ENCODE measurements around the gene RSPH6A.
A peak's percentile ranks its signal among the peaks of the same experiment; 100 is the strongest.

The RSPH6A gene

DNA sequence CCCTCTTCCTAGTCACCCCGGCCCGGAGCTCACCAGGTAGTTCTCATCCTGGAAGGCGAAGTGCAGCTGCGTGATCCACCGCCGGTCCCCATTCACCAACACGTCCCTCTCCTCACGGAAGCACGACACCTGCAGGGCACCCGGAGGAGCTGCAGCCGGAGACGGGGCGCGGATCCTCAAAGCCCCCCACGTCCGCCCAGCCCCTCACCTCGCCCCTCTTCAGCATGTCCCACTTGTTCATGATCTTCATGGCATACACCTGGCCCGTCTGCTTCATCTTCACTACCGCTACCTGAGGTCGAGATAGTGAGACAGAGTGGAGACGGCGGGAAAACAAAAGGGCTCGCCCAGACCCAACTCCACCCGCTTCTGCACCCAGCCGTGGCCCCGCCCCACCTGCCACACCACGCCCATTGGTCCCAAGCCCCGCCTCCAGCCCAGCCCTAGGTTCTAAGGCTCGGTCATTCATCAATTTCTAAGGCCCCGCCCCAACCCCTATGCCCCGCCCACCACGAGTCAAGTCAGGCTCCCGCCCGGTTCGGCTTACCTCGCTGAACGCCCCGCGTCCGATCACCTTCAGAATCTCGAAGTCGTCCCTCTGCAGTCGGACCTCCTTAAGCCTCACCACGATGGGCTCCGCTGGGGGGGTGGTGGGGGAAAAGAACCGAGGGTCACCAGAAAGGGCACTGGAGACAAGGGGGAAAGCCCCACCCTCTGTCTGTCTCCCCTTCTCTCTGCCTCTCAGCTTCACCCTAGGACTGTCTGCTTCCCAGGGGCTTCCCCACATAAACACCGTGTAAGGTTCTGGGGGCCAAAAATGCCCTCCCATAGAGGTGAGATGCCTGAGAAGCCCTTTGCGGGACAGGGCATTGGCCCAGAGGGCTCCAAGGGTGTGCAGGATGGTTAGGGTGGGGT, 35.6 kb downstream of the RSPH6A start:
- DNase-seq (ENCODE audit: low read depth) = peak; percentile 83

DNA sequence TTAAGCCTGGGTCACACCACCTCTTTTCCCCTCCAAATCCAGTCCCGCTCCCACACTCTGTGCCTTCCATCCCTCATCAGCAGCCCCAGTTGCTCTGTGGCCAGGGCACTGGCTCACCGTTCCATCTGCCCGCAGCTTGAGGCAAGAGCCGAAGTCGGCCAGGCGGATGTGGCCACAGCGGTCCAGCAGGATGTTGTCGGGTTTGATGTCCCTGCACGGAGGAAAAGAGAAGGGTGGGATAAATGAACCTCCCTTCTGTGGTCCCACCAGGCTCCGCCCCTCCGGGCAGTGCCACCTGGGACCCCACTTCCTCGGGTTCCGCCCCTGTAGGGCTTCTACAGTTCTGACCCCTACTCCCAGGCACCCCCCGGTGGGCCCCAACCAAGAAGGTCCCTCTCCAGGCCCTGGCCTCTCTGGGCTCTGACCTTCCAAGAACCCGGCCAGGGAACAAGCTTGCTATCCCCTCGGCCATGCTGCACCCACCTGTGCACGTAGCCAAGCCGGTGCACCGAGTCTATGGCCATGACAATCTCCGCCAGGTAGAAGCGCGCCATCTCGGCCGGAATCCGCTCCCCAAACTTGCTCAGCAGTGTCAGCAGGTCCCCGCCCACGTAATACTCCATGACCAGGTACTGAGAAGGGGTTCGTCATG, 37.0 kb downstream of the RSPH6A start:
- no peak for DNase-seq (ENCODE audit: low read depth)

DNA sequence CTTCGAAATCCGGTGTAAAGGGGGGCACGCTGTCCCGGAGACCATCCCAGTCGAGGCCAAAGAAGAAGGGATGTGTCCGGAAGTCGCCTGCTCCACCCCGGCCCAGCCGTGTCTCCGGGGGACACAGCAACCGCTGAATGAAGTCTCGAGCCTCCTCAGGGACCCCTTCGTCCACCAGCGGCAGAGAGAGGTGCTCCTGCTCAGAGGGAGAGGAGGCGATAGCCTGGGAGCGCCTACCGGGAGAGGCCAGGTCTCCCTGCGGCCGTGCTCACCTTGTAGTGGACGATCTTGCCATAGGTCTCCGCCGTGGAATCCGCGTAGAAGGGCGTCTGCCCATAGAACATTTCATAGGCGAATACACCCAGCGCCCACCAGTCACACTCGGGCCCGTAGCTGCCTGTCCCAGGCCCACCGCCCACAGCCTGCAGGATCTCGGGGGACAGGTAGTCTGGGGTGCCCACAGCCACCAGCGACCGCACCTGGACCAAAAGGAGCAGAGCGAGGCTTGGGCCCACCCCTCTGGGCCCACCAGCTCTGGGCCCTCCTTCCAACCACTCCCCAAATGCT, 37.6 kb downstream of the RSPH6A start:
- no peak for DNase-seq (ENCODE audit: low read depth)

DNA sequence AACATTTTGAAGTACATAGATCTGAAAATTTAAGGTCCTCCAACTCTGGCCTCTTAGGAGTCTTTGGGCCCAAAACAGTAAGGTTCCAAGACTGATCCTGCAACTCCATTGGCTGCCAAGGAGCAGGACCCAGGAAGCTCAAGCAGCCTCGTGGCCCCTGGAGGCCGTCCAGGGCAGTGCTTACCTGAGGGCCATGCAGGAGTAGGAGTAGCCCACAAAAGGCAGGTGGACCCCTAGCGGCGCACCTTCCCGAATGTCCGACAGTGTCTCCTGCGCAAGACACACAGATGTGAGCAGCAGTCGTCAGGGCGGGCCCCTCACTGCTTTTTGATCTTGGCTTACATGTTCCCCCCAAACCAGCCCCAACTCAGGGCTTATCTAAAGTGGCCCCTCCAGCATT, 40.3 kb downstream of the RSPH6A start:
- DNase-seq (ENCODE audit: low read depth) = no peak

DNA sequence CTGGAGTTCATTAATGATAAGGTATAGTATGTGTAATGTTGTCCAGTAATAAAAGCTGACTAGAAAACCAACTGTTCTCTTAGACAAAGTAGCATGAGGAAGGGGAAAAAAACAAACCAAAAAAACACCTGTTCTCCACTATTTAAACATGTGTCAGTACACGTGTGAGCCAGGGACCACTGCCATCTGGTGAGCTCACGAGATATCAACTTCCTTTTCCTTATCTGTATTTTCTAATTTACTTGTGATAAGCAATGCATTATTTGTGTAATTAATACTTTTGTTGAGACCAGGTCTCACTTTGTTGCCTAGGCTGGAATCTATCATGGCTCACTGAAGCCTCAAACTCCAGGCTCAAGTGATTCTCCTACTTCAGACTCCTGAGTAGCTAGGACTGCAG, 41.7 kb downstream of the RSPH6A start:
- DNase-seq (ENCODE audit: low read depth) = no peak

DNA sequence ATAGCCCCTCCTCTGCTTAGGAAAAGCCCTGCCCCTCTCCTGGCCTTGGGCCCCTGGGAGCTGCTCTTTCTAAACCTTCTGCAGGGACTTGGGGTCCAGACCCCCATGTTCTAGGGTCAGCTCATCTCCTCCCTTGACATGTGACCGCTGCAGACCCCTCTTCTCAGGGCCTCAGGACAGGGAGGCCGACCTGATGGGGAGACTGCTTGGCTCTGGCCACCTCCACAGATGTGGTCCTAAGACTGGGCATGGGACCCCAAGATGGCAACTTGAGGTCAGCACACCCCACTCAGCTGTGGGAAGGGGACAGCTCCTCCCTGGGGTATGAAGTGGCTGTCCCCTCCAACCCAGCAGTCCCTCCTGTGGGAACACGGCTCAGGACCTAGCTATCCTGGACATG, 42.2 kb downstream of the RSPH6A start:
- no peak for DNase-seq (ENCODE audit: low read depth)

DNA sequence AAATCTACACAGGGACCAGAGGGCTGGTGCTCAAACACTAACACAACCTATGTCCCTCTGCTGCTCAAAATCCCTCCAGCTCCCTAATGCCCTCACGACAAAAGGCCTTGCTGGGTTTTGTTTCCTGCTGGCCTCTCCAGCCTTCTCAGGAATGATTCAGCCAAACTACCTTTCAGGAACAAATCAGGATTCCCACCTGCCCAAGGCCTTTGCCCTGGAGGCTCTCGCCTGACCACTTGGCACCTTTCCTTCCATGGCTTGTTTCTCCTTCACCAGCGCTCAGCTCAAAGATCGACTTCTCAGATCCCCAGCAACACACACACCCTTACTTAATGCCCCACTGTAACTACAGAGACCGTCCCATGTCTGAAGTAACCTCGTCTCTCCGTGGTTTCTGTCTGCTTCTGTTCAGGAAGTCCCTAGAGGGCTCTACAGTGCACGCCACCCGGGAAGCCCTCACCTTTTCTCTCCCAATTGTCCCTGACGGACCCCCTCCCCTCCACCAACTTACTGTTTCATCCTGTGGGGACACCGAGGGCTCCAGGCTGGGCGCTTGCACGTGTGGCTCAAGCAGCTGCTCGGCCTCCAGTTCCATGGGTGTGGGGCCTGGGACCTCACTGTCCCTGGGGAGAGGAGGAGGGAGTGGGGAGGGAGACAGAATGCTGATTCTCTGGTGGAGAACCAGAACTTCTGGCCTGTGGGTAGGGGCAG, 42.8 kb downstream of the RSPH6A start:
- no peak for DNase-seq (ENCODE audit: low read depth)

DNA sequence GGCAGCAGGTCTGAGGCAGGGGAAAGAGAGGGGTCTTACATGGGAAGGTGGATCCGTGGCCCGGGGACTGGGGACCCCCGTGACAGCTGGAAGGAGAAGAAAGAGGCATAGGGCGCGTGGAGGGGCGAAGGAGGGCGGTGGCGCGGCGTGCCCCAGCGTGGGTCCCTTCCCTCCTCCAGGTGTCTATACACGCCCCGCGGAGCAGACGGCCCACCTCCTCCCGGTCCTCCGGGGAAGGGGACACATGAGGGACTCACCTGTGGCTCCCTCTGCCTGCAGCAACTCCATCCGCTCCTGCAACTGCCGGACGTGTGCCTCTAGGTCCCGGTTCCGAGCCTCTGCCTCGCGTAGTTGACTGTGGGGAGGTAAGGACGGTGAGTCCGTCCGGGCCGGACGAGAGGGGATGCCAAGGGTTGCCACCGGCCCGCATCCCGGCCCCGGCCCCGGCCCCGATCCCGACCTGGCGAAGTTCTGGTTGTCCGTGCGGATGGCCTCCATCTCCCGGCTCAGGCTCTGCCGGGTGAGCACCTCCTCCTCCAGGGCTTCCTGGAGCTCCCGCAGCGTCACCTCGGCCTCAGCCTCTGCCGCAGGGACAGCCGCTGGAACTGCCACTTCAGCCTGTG, 43.7 kb downstream of the RSPH6A start:
- DNase-seq (ENCODE audit: low read depth) = no peak

DNA sequence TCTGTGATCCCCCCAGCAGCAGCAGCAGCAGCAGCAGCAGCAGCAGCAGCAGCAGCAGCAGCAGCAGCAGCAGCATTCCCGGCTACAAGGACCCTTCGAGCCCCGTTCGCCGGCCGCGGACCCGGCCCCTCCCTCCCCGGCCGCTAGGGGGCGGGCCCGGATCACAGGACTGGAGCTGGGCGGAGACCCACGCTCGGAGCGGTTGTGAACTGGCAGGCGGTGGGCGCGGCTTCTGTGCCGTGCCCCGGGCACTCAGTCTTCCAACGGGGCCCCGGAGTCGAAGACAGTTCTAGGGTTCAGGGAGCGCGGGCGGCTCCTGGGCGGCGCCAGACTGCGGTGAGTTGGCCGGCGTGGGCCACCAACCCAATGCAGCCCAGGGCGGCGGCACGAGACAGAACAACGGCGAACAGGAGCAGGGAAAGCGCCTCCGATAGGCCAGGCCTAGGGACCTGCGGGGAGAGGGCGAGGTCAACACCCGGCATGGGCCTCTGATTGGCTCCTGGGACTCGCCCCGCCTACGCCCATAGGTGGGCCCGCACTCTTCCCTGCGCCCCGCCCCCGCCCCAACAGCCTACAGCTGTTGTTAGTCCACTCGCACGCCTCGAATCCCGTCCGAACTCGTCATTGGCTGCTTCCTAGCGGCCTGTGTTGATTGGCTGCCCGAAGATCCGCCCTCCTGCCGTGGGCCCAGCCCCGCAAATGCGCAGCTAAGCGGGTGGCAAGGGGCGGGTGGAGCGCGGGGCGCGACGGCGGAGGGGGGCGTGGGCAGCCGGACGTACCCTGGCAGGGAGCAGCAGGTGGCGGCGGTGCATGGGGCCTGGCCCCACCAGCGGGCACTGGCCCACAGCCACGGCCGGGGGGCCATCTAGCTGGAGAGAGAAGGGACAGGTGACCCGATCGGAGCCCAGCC, 44.7 kb downstream of the RSPH6A start:
- peak; percentile 84 for DNase-seq (ENCODE audit: low read depth)

DNA sequence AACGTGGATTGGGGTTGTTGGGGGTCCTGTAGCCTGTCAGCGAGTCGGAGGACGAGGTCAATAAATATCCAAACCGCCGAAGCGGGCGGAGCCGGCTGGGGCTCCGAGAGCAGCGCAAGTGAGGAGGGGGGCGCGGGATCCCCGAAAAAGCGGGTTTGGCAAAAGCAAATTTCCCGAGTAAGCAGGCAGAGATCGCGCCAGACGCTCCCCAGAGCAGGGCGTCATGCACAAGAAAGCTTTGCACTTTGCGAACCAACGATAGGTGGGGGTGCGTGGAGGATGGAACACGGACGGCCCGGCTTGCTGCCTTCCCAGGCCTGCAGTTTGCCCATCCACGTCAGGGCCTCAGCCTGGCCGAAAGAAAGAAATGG, 45.3 kb downstream of the RSPH6A start:
- peak; percentile 21 for DNase-seq (ENCODE audit: low read depth)

DNA sequence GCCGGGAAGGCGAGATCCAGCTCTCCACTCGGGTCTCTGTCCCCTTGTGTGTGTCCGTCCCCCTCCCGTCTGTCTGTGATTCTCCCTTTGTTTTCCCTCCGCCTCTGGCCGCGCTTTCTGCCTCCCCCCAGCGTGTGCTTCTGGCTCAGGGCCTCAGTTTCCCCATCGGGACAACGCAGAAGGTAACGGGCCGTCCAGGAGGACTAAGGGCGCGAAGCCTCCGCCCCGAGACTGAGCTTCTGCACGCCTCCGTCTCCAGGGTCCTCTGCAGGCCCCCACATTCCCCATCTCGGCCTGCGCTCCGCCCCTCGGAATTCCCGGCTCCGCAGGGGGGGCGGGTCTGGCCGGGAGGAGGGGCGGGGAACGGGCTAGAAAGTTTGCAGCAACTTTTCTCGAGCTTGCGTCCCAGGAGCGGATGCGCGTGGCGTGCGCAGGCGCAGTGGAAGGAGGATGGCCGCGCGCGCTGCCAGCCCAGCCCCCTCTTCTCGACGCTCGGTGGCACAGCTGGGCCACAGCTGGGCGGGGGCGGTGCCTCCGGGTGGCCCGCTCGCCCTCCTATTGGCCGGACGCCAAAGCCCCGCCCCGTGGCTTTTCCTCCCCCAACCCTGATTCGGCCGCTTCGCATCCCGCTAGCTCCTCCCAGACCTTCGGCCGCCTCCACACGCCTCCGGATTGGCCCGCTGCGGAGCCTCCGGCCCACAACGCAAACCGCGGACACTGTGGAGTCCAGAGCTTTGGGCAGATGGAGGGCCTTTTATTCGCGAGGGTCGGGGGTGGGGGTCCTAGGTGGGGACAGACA, 45.9 kb downstream of the RSPH6A start, which contains the start of gene SIX5:
SIX5 (minus strand) TSS at position 269 of the 799 bp plus-strand sequence. CDS start 408 bp downstream, outside the sequence.
- peak; percentile 89 for DNase-seq (ENCODE audit: low read depth)

DNA sequence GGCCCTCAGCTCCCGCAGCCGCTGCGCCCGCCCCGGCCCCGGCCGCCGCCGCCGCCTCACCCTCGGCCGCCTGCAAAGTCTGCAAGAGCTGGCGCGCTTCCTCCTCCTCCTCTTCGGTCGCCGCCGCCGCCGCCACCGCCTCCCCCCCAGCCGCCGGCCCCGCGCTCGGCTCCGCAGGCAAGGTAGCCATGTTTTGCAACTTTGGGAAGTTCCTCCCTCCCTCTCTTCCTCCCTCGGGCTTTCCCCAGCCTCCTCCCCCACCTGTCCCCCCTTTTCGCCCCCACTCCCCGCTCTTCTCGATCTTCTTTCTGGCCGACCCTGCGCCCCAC, 46.5 kb downstream of the RSPH6A start:
- DNase-seq (ENCODE audit: low read depth) = no peak

DNA sequence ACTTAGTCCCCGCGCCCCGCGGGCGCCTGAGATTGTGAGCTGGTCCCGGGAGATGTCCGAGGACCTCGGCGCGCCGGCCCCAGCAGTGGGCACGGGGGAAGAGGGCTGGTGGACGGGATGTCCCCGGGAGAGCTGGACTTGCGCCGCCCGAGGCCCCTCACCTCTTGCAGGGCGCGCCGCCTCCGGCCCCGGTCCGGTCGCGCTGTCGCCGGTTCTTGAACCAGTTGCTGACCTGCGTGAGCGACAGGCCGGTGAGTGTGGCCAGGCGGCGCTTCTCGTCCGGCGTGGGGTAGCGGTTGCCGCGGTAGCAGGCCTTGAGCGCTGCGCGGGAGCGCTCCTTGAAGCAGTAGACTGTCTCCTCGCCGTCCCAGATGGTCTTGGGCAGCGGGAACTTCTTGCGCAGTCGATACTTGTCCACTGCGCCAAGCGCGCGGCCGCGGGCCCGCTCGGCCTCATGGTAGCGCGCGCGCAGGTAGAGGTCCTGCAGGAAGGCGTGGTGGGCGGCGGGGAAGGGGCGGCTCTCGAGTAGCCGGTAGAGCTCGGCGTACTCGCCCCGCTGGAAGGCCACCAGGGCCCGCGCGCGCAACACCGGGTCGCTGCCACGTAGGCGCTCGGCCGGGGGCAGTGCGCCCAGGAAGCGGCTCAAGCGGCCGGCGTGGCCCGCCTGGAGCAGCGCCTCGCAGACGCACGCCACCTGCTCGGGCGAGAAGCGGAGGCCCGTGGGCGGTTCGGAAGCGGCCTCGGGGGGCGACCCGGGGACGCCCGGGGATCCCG, 47.0 kb downstream of the RSPH6A start:
- DNase-seq (ENCODE audit: low read depth) = no peak

DNA sequence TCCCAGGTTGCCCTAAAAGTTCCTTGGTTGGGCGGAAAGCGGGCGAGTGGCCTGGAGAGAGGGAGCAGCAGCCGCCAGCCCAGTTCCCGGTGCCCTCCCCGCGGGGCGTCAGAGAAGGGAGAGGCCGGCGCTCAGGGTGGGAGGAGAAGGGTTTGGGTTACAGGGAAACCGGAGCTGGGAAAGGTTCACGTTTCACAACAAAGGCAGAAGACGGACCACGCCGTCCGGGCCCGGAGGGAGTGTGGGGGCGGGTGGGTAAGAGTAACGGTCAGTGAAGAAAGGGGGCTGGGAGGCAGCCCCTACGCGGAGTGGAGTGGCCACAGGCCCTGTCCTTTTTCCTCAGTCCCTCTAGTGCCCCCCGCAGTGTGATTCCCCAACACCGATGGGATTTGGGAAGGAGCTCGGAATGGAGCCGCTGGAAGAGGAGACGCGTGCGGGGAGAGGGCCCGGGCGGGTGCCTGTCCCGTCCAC, 47.7 kb downstream of the RSPH6A start:
- no peak for DNase-seq (ENCODE audit: low read depth)

DNA sequence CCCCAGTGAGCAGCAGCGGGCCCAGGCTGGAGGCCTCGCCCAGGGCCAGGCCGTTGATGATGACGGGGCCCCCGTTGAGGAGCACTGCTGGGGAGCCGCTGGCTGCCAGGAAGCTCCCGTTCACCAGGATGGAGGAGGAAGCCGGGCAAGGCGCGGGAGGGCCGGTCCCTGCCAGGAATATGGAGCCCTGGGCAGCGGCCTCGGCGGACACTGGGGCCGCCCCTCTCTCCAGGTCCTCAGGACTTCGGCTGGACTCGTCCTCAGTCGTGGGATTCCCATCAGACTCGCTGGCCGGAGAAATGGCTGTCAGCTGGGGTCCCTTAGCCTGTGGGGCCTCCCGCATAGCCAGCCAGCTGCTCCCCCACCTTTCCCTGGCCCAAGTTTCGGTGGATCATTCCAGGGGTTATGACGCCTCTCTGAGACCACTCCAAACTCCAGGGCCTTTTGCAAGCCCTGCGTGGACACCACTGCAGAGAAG, 48.2 kb downstream of the RSPH6A start:
- DNase-seq (ENCODE audit: low read depth) = no peak

DNA sequence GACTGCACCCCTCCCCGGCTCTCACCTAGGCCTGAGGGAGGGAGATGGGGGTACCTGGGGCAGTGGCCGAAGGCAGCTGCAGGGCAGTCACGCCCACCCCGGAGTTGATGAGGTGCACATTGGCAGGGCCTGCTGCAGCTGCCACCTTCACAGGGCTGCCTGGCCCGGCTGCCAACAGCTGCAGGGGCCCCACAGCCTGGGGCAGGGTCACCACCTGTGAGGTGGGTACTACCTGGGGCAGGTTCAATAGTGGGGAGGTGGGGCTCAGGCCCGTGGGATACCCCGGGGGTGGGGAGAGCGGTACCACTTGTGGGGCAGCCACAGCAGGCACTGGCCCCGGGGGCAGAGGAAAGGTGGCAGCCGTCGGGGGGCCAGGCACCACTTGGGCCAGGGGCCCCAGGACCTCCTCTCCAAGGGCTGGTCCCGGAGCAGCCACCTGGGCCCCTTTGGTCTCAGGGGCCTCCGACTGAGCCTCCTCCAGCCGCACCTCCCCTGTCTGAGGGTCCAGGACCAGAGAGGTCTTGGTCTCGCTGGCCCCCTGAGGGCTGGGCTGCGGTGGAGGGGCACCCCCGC, 48.7 kb downstream of the RSPH6A start:
- DNase-seq (ENCODE audit: low read depth) = no peak

DNA sequence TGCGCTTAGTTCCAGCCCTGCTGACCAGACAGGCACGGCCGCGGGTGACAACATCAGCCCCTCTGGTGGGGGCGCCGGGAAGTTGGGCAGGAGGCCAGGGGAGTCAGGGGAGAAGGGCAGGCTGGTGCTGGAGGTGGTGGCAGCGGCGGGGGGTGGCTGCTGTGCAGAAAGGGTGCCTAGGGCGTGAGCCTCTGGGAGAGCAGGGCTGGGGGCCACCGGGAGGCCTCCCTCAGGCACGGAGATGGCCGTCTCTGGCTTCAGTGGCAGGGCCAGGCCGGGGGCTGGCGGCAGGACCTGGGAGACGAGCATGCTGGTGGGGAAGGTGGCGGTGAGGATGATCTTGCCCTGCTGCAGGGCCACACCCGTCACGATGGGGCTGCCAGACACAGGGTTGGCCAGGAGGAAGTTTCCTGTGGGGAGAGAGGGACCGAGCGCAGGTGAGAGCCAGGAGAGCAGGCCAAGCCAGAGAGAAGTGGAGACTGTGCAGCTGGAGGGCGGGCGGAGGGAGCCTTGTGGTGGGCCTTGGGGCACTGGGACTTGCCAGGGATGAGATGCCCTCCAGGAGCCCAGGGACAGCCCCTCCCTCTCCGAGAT, 49.3 kb downstream of the RSPH6A start:
- DNase-seq (ENCODE audit: low read depth) = no peak

DNA sequence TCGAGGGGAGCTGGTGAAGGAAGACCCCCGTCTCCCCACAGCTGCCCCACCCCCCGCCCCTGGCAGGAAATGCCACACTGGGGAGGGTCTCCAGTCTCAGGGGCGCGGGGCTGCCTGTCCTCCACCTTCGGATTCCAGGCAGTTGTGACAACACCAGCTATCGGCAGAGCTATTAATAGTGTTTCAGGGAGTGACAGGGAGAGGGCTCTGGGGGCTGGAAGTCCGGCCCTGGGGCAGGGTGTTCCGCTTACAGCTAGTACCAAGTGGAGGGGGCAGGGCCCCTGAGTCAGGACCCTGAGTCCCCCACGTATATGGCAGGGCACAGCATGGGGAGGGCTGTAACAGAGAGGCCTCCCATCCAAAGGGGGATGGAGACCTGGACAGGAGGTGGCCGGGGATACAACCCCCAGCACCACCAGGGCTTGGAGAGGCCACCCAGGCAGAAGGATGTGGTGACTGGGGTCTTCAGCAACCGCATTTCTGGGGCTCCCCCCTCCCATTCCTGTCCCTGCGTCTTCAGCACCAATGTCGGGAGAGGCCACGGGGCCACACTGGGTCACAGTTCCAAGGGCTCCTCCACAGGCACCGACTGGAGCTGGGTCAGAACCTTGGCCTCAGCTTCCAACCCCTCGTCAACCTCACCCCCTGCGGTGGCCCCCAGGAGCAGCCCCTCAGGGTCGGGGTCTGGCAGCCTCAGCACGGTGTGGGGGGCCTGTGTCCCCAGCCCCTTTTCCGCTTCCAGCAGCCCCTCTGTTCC, 50.0 kb downstream of the RSPH6A start:
- no peak for DNase-seq (ENCODE audit: low read depth)

Data from activated T-cell treated with anti-CD3 and anti-CD28 coated beads for 24 hours (primary cell).